K562 (cell line): ENCODE data around the gene OR13G1. TPM values are rescaled to one million over a fixed set of nuclear protein-coding genes. Genes with fewer than 3 reads are reported as not detected.

Experiments
- CBX3 ChIP-seq, 2 experiments: IDR thresholded peaks; 1 replicate in 1 of 2; 2 replicates in 1 of 2; pipeline ENCODE4 v1.6.1; 2012; ENCODE audit warnings: inconsistent platforms in 2 of 2, low read length in 2 of 2, borderline replicate concordance in 1 of 2, control low read depth in 1 of 2
- EP400 ChIP-seq: fragments of 450-650 bp; IDR thresholded peaks from 2 replicates; pipeline ENCODE4 v1.6.1; 2017; ENCODE audit warnings: antibody characterized with exemption, mild to moderate bottlenecking, moderate library complexity
- GMEB1 ChIP-seq: fragments of 250-450 bp; sonication (Bioruptor Pico); IDR thresholded peaks from 2 replicates; pipeline ENCODE4 v1.4.0; 2020; ENCODE audit warnings: mild to moderate bottlenecking
- ID3 ChIP-seq, 2 experiments: fragments of 250-450 bp in 1 of 2; fragments of 450-650 bp in 1 of 2; sonication (Bioruptor Pico) in 1 of 2; IDR thresholded peaks; 2 replicates each; pipeline versions ENCODE4 v1.6.1 to v1.8.0; 2016 to 2021; ENCODE audit warnings: mild to moderate bottlenecking in 2 of 2, moderate library complexity in 2 of 2, missing compliant biosample characterization in 1 of 2, missing genetic modification characterization in 1 of 2
- RB1 ChIP-seq: fragments of 450-650 bp; IDR thresholded peaks from 2 replicates; pipeline ENCODE4 v1.6.1; 2017; ENCODE audit warnings: low read depth, mild to moderate bottlenecking
- RCOR1 ChIP-seq, 2 experiments: IDR thresholded peaks; 2 replicates each; pipeline ENCODE4 v1.6.1; 2012; ENCODE audit warnings: low read depth in 2 of 2, low read length in 2 of 2, borderline replicate concordance in 1 of 2, improper control_type of control experiment in 1 of 2
- REST ChIP-seq, 2 experiments: fragments of 450-650 bp; formaldehyde crosslinking in 1 of 2; IDR thresholded peaks; 2 replicates each; pipeline versions ENCODE4 v1.4.0 to v1.6.1; 2014 to 2020; ENCODE audit warnings: mild to moderate bottlenecking in 2 of 2, borderline replicate concordance in 1 of 2, low read depth in 1 of 2
- SMAD1 ChIP-seq: fragments of 150-350 bp; IDR thresholded peaks from 2 replicates; pipeline ENCODE4 v1.6.1; 2014; ENCODE audit warnings: low read length, low read depth; ENCODE audit not compliant: partially characterized antibody
- SNRNP70 ChIP-seq: fragments of 200-400 bp; formaldehyde crosslinking; optimal IDR thresholded peaks from 2 replicates; pipeline ENCODE3; 2017; ENCODE audit warnings: low read depth, low read length
- TOE1 ChIP-seq, 2 experiments: fragments of 450-650 bp in 1 of 2; sonication (generic) in 1 of 2; formaldehyde crosslinking in 1 of 2; IDR thresholded peaks; 2 replicates each; pipeline versions ENCODE4 v1.7.1 to v1.8.0; 2016 to 2022; ENCODE audit warnings: borderline replicate concordance in 2 of 2, mild to moderate bottlenecking in 2 of 2, antibody characterized with exemption in 1 of 2, inconsistent platforms in 1 of 2, low read depth in 1 of 2, missing genetic modification reagents in 1 of 2, moderate library complexity in 1 of 2
- U2AF2 ChIP-seq: fragments of 200-400 bp; formaldehyde crosslinking; optimal IDR thresholded peaks from 2 replicates; pipeline ENCODE3; 2017; ENCODE audit warnings: low read depth, mild to moderate bottlenecking, low read length
- ZBTB26 ChIP-seq: fragments of 450-650 bp; formaldehyde crosslinking; IDR thresholded peaks from 2 replicates; pipeline ENCODE4 v1.4.0; 2022; ENCODE audit warnings: missing genetic modification characterization
- ZNF212 ChIP-seq: fragments of 450-650 bp; formaldehyde crosslinking; IDR thresholded peaks from 2 replicates; pipeline ENCODE4 v1.4.0; 2020; ENCODE audit warnings: mild to moderate bottlenecking
- ZNF507 ChIP-seq: conservative IDR thresholded peaks from 2 replicates; pipeline ENCODE4 v1.6.1; 2017; ENCODE audit warnings: missing genetic modification characterization, missing compliant biosample characterization
- ZNF717 ChIP-seq: fragments of 250-450 bp; sonication (Bioruptor Pico); IDR thresholded peaks from 2 replicates; pipeline ENCODE4 v1.5.0; 2021
- polyA plus RNA-seq, 8 experiments: library from polyadenylated mRNA; depleted of rRNA in 4 of 8; stranded (reverse) in 5 of 8; unstranded in 3 of 8; fragments of >200 nt; fragmentation: Nextera tagmentation in 2 of 8; fragmentation: Illumina TruSeq in 1 of 8; extraction: Ambion mirVana in 2 of 8; extraction: Trizol in 1 of 8; gene quantifications; 2 replicates each; pipeline versions ENCODE4 v1.2.1 to v1.2.3, GENCODE V29; 2011 to 2014; ENCODE audit warnings: inconsistent platforms in 1 of 8, missing spikeins in 1 of 8
- total RNA-seq, 7 experiments: library from RNA; depleted of rRNA in 6 of 7; stranded (reverse); fragments of >200 nt in 6 of 7; fragmentation: Illumina TruSeq in 2 of 7; extraction: Trizol in 2 of 7; gene quantifications; 2 replicates each; pipeline versions ENCODE4 v1.2.1 to v1.2.3, GENCODE V29; 2011 to 2021; ENCODE audit warnings: low replicate concordance in 1 of 7

OR13G1 gene
- total and polyA plus RNA-seq, 9 of the 15 experiments (the other 6 are each of a cell fraction or from before 2014, with no cell fraction given), result not detected

GRCh38 chr1:247681288-247681897 lies 1.9 kb upstream of the OR13G1 start (continued):
- TF ChIP-seq REST (IDR thresholded peaks at IDR 0.05; ENCODE audit: borderline replicate concordance), result peak; percentile 50; the same call in 1 of the 2 replicates
- TF ChIP-seq REST (CRISPR knock-in tag; IDR thresholded peaks at IDR 0.05; ENCODE audit: low read depth), result no peak
- TF ChIP-seq ZNF212 (CRISPR knock-in tag), result no peak
- TF ChIP-seq ZNF717 (CRISPR knock-in tag), result no peak
- TF ChIP-seq RCOR1 (IDR thresholded peaks at IDR 0.05; ENCODE audit: borderline replicate concordance in 1 of 2, low read depth in 2 of 2, low read length in 2 of 2), result no peak
- no peak for TF ChIP-seq TOE1 (IDR thresholded peaks at IDR 0.05; ENCODE audit: borderline replicate concordance)
- no peak for TF ChIP-seq TOE1 (CRISPR knock-in tag; IDR thresholded peaks at IDR 0.05; ENCODE audit: borderline replicate concordance, low read depth)
- no peak for TF ChIP-seq GMEB1 (CRISPR knock-in tag)
- 0 out of 3 replicates have a peak, but pooled peaks of 1 of the 2 experiments have one; percentile 16 for TF ChIP-seq CBX3 (IDR thresholded peaks at IDR 0.05; ENCODE audit: borderline replicate concordance in 1 of 2, low read length in 2 of 2)
- no peak for TF ChIP-seq EP400
- no peak for TF ChIP-seq ZNF507
- TF ChIP-seq SMAD1, result no peak
- no peak for TF ChIP-seq SNRNP70
- no peak for TF ChIP-seq ID3 (CRISPR knock-in tag; IDR thresholded peaks at IDR 0.05)
- no peak for TF ChIP-seq ID3 (tag; IDR thresholded peaks at IDR 0.05)
- TF ChIP-seq RB1, result 0 out of 2 replicates have a peak, but pooled peaks have one; percentile 29
- no peak for TF ChIP-seq ZBTB26
- TF ChIP-seq U2AF2, result no peak
